Measurements from ENCODE around the gene TESMIN.

Gene TESMIN

GRCh38 chr11:68761801-68762200 is 10.5 kb upstream of the TESMIN start:
- DNase-seq (ENCODE audit: low read depth), result no peak

GRCh38 chr11:68759991-68760390 is 8.7 kb upstream of the TESMIN start:
- no peak for DNase-seq (ENCODE audit: low read depth)

GRCh38 chr11:68757711-68758110 is 6.4 kb upstream of the TESMIN start:
- DNase-seq (ENCODE audit: low read depth), result no peak

GRCh38 chr11:68756171-68756766 is 4.9 kb upstream of the TESMIN start:
- DNase-seq (ENCODE audit: low read depth), result no peak

GRCh38 chr11:68753300-68753699 is 2.0 kb upstream of the TESMIN start:
- no peak for DNase-seq (ENCODE audit: low read depth)

GRCh38 chr11:68751004-68751325 is 355 bp downstream of the TESMIN start:
- no peak for DNase-seq (ENCODE audit: low read depth)

- no peak for DNase-seq (ENCODE audit: low read depth)
Measured at GRCh38 chr11:68750195-68751003, 921 bp downstream of the TESMIN start.

GRCh38 chr11:68749229-68750123 is 1.8 kb downstream of the TESMIN start:
- DNase-seq (ENCODE audit: low read depth), result no peak

- no peak for DNase-seq (ENCODE audit: low read depth)
Measured at GRCh38 chr11:68748061-68748460, 3.3 kb downstream of the TESMIN start.

GRCh38 chr11:68743539-68743938 is 7.8 kb downstream of the TESMIN start:
- DNase-seq (ENCODE audit: low read depth), result no peak

- DNase-seq (ENCODE audit: low read depth), result no peak
Measured at GRCh38 chr11:68741463-68741862, 9.9 kb downstream of the TESMIN start.

- DNase-seq (ENCODE audit: low read depth), result no peak
Measured at GRCh38 chr11:68735646-68736045, 15.7 kb downstream of the TESMIN start.

- no peak for DNase-seq (ENCODE audit: low read depth)
Measured at GRCh38 chr11:68735125-68735524, 16.2 kb downstream of the TESMIN start.

- DNase-seq (ENCODE audit: low read depth), result no peak
Measured at GRCh38 chr11:68734111-68734510, 17.2 kb downstream of the TESMIN start.

GRCh38 chr11:68727783-68728182 is 23.5 kb downstream of the TESMIN start:
- no peak for DNase-seq (ENCODE audit: low read depth)

- DNase-seq (ENCODE audit: low read depth), result no peak
Measured at GRCh38 chr11:68724293-68724692, 27.0 kb downstream of the TESMIN start.

GRCh38 chr11:68722143-68722542 is 29.2 kb downstream of the TESMIN start:
- DNase-seq (ENCODE audit: low read depth), result no peak

- DNase-seq (ENCODE audit: low read depth), result no peak
Measured at GRCh38 chr11:68721075-68721474, 30.2 kb downstream of the TESMIN start.

- no peak for DNase-seq (ENCODE audit: low read depth)
Measured at GRCh38 chr11:68715456-68716122, 35.7 kb downstream of the TESMIN start.

GRCh38 chr11:68714060-68714856 is 37.1 kb downstream of the TESMIN start:
- no peak for DNase-seq (ENCODE audit: low read depth)

- no peak for DNase-seq (ENCODE audit: low read depth)
Measured at GRCh38 chr11:68711114-68711513, 40.2 kb downstream of the TESMIN start.

GRCh38 chr11:68710409-68710808 is 40.9 kb downstream of the TESMIN start:
- DNase-seq (ENCODE audit: low read depth), result no peak
